GM19240 (cell line): Measurements from ENCODE around the gene FGFR3.

ENCODE experiments used
- DNase-seq: peaks from one replicate; pipeline ENCODE4 v3.0.0; 2011; ENCODE audit warnings: low spot score; ENCODE audit not compliant: insufficient read length

Gene FGFR3

GRCh38 chr4:1756079-1756478 is 37.0 kb upstream of the FGFR3 start:
- no peak for DNase-seq

- DNase-seq, result no peak
Observed at GRCh38 chr4:1756893-1757779, 36.0 kb upstream of the FGFR3 start.

- DNase-seq, result no peak
Observed at GRCh38 chr4:1757836-1758235, 35.3 kb upstream of the FGFR3 start.

GRCh38 chr4:1758306-1759121 is 34.6 kb upstream of the FGFR3 start:
- no peak for DNase-seq

GRCh38 chr4:1759170-1759817 is 33.8 kb upstream of the FGFR3 start:
- DNase-seq, result no peak

GRCh38 chr4:1759818-1760223 is 33.3 kb upstream of the FGFR3 start:
- DNase-seq, result no peak

GRCh38 chr4:1760521-1761071 is 32.5 kb upstream of the FGFR3 start:
- no peak for DNase-seq

- no peak for DNase-seq
Observed at GRCh38 chr4:1761130-1761689, 31.9 kb upstream of the FGFR3 start.

GRCh38 chr4:1762264-1763010 is 30.7 kb upstream of the FGFR3 start:
- no peak for DNase-seq

GRCh38 chr4:1763070-1763549 is 30.0 kb upstream of the FGFR3 start:
- no peak for DNase-seq

GRCh38 chr4:1763550-1764080 is 29.5 kb upstream of the FGFR3 start:
- DNase-seq, result no peak

GRCh38 chr4:1764670-1765069 is 28.4 kb upstream of the FGFR3 start:
- no peak for DNase-seq

GRCh38 chr4:1765409-1766072 is 27.6 kb upstream of the FGFR3 start:
- DNase-seq, result no peak

GRCh38 chr4:1766106-1767060 is 26.7 kb upstream of the FGFR3 start:
- DNase-seq, result no peak

GRCh38 chr4:1767061-1767769 is 25.9 kb upstream of the FGFR3 start:
- DNase-seq, result no peak

GRCh38 chr4:1767770-1768366 is 25.2 kb upstream of the FGFR3 start:
- no peak for DNase-seq

GRCh38 chr4:1768367-1769034 is 24.6 kb upstream of the FGFR3 start:
- DNase-seq, result no peak
